Thyroid gland (tissue), 4 donors: ENCODE results near the gene CACNA1H.
"Not testable (repeated sequence)": the region's sequence is repeated elsewhere in the genome, so short reads cannot be mapped to it uniquely, and the experiment has no call there.

ENCODE experiments used
- CTCF ChIP-seq, 6 experiments: fragments of 200-600 bp in 3 of 6; fragments of 450-650 bp in 3 of 6; sonication (generic) in 3 of 6; IDR thresholded peaks; one replicate each; pipeline ENCODE4 v1.5.1; 2016 to 2019; ENCODE audit warnings: antibody characterized with exemption in 6 of 6, mild to moderate bottlenecking in 2 of 6, inconsistent platforms in 1 of 6, moderate library complexity in 1 of 6
- POLR2A ChIP-seq, 2 donors: fragments of 450-650 bp; IDR thresholded peaks; one replicate each; pipeline ENCODE4 v1.6.1; 2017; ENCODE audit warnings: antibody characterized with exemption in 2 of 2, mild to moderate bottlenecking in 2 of 2, moderate library complexity in 1 of 2

GRCh38 chr16:1231301-1231700 lies 78.4 kb downstream of the CACNA1H start:
- not testable (repeated sequence) for TF ChIP-seq CTCF, POLR2A (IDR thresholded peaks at IDR 0.05)
